ENCODE measurements around the gene UST.

GRCh38 chr6:149016716-149017115, 269.9 kb downstream of the UST start:
- TF ChIP-seq POLR2A (conservative IDR thresholded peaks at IDR 0.05), result no peak
- no peak for TF ChIP-seq STAT6 (CRISPR knock-in tag; IDR thresholded peaks at IDR 0.05)
- TF ChIP-seq ZBTB49 (CRISPR knock-in tag; IDR thresholded peaks at IDR 0.05; ENCODE audit: borderline replicate concordance), result no peak
- TF ChIP-seq ZNF766 (CRISPR knock-in tag; conservative IDR thresholded peaks at IDR 0.05), result no peak
- no peak for TF ChIP-seq CTCF (IDR thresholded peaks at IDR 0.05 in 2 of 3, conservative IDR thresholded peaks at IDR 0.05 in 1 of 3; ENCODE audit: insufficient read depth in 2 of 3, low read depth in 1 of 3, low read length in 3 of 3)
- TF ChIP-seq DEAF1 (CRISPR knock-in tag; IDR thresholded peaks at IDR 0.05), result no peak
- TF ChIP-seq ZBED1 (IDR thresholded peaks at IDR 0.05), result no peak
- no peak for TF ChIP-seq POLR2AphosphoS5 (IDR thresholded peaks at IDR 0.05; ENCODE audit: control insufficient read depth, insufficient read depth, low read depth, low read length)
- no peak for TF ChIP-seq ATF3 (IDR thresholded peaks at IDR 0.05)
- TF ChIP-seq ATF3 (CRISPR knock-in tag; conservative IDR thresholded peaks at IDR 0.05), result no peak
- TF ChIP-seq ETV6 (IDR thresholded peaks at IDR 0.05; ENCODE audit: borderline replicate concordance in 1 of 2, low read depth in 2 of 2, low read length in 1 of 2), result no peak
- TF ChIP-seq ETV6 (CRISPR knock-in tag; IDR thresholded peaks at IDR 0.05; ENCODE audit: borderline replicate concordance), result no peak
- TF ChIP-seq TSC22D4 (tag; IDR thresholded peaks at IDR 0.05), result no peak
- TF ChIP-seq TCF7 (IDR thresholded peaks at IDR 0.05; ENCODE audit: borderline replicate concordance), result no peak
- TF ChIP-seq ZBTB1 (CRISPR knock-in tag; IDR thresholded peaks at IDR 0.05; ENCODE audit: borderline replicate concordance, low read depth), result no peak
- TF ChIP-seq CREM (IDR thresholded peaks at IDR 0.05; ENCODE audit: low read depth), result no peak
